Measurements from ENCODE around the gene PIEZO2.

The PIEZO2 gene

GRCh38 chr18:10895976-10896375 is 253.4 kb downstream of the PIEZO2 start:
- no peak for DNase-seq (ENCODE audit: low read depth)
- H3K4me3 ChIP-seq (ENCODE audit: control insufficient read depth, low read depth, low read length), result no peak overlapping the region
- TF ChIP-seq CTCF (IDR thresholded peaks at IDR 0.05; ENCODE audit: control insufficient read depth, insufficient read depth, low read depth, low read length, missing control alignments), result no peak

DNA sequence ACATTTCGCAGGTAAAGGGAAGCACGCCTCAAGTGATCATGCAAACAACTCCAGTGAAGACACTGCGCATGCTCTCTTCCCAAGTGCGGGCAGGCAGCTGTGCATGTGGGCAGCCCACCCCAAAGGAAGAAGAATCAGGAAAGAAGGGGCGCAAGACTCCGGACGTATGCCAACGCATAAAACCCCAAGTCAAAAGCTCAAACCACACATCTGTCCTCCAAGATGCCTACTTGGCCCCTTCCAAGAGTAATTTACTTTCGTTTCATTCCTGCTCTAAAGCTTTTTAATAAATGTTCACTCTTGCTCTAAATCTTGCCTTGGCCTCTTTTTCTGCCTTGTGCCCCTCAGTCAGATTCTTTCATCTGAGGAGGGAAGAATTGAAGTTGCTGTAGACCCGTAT is 254.9 kb downstream of the PIEZO2 start:
- TF ChIP-seq CTCF (IDR thresholded peaks at IDR 0.05; ENCODE audit: control insufficient read depth, insufficient read depth, low read depth, low read length, missing control alignments), result no peak
- no peak for DNase-seq (ENCODE audit: low read depth)
- H3K4me3 ChIP-seq (ENCODE audit: control insufficient read depth, low read depth, low read length), result no peak overlapping the region

DNA sequence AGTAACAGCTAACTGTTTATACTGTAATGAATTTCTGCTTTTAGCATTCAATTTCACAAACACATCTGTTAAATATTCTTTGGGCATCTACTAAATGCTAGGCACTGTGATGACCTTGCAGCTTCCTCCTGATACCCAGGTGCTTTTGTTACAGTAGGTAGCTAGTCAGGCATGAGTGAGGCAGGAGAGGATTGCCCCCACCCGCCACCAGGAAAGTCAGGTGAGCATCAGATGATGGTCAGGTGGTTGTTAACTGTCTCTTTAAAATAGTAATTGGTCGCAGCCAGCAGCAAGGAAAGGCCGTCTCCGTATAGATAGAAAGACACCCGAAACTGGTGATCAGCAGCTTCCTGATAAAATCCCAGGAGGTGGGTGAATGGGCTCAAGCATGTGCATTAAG is 255.6 kb downstream of the PIEZO2 start:
- DNase-seq (ENCODE audit: low read depth), result no peak
- no peak for TF ChIP-seq CTCF (IDR thresholded peaks at IDR 0.05; ENCODE audit: control insufficient read depth, insufficient read depth, low read depth, low read length, missing control alignments)
- H3K4me3 ChIP-seq (ENCODE audit: control insufficient read depth, low read depth, low read length), result no peak overlapping the region

DNA sequence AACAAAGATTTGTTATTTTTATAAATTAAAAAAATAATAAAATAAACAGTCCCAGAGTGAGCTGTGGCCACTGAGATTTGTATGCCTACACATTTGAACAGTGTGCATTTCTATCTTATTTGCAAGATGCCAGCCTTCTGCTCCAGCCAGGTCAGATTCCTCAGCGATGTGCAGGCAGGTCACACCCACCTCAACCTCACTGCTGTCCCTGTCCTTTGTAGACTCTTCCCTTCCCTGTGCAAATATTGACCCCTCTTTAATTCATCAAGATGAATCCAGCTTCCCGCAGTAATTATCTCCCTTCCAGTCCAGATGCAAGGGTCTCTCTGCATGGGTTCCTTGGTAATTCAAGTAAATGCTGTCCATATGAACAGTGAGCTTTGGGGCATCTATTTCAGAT is 256.2 kb downstream of the PIEZO2 start:
- no peak overlapping the region for H3K4me3 ChIP-seq (ENCODE audit: control insufficient read depth, low read depth, low read length)
- TF ChIP-seq CTCF (IDR thresholded peaks at IDR 0.05; ENCODE audit: control insufficient read depth, insufficient read depth, low read depth, low read length, missing control alignments), result no peak
- no peak for DNase-seq (ENCODE audit: low read depth)

- H3K4me3 ChIP-seq (ENCODE audit: control insufficient read depth, low read depth, low read length), result no peak overlapping the region
- no peak for DNase-seq (ENCODE audit: low read depth)
- no peak for TF ChIP-seq CTCF (IDR thresholded peaks at IDR 0.05; ENCODE audit: control insufficient read depth, insufficient read depth, low read depth, low read length, missing control alignments)
Observed at GRCh38 chr18:10892786-10893185, 256.6 kb downstream of the PIEZO2 start.

GRCh38 chr18:10890022-10890421 is 259.3 kb downstream of the PIEZO2 start:
- TF ChIP-seq CTCF (IDR thresholded peaks at IDR 0.05; ENCODE audit: control insufficient read depth, insufficient read depth, low read depth, low read length, missing control alignments), result no peak
- no peak overlapping the region for H3K4me3 ChIP-seq (ENCODE audit: control insufficient read depth, low read depth, low read length)
- DNase-seq (ENCODE audit: low read depth), result no peak

DNA sequence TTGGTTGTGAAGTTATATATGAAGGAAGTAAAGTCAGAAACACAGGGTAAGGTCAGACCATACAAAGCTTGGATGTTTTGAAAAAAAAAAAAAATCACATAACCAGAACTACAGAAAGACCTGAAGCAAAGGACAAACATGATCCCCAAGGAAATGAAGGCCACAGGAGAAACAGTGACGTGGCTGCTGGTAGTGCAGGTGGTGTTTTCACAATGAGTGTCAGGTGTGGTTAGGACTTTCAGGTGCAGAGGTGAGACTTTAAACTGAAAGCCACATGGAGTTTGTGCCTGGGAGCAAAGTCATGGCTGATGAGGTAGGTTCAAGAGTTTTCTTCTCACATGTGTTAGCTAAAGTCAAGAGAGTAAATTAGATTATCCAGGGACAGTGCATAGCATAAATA is 270.7 kb downstream of the PIEZO2 start:
- TF ChIP-seq CTCF (IDR thresholded peaks at IDR 0.05; ENCODE audit: control insufficient read depth, insufficient read depth, low read depth, low read length, missing control alignments), result no peak
- no peak overlapping the region for H3K4me3 ChIP-seq (ENCODE audit: control insufficient read depth, low read depth, low read length)
- DNase-seq (ENCODE audit: low read depth), result no peak
